GM19023 (cell line): ENCODE results near the gene CWC25.
"Not testable (repeated sequence)": the region's sequence is repeated elsewhere in the genome, so short reads cannot be mapped to it uniquely, and the experiment has no call there.

ENCODE experiments used
- ATAC-seq: cut with Tn5 transposase; IDR thresholded peaks from one replicate; pipeline ENCODE4 v1.9.1; 2021; ENCODE audit warnings: mild to moderate bottlenecking, moderate library complexity; ENCODE audit not compliant: unreplicated experiment

CWC25 gene

DNA sequence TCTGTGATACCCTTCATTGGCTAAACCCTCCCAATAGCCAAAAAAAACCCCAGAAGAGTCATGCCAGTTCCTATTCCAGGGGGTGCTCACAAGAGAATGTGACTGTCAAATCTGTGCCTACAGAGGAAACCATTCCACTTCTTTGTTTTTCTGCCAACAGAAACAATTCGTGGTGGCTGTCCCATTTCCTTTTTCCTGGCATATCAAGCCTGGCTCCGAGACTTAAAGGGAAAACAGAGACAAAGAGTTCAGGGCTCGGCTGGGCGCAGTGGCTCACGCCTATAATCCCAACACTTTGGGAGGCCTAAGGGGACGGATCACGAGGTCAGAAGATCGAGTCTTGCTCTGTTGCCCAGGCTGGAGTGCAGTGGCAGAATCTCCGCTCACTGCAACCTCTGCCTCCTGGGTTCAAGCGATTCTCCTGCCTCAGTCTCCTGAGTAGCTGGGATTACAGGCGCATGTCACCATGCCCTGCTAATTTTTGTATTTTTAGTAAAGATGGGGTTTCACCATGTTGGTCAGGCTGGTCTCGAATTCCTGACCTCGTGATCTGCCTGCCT is 34.9 kb downstream of the CWC25 start:
- ATAC-seq, result not testable (repeated sequence)

DNA sequence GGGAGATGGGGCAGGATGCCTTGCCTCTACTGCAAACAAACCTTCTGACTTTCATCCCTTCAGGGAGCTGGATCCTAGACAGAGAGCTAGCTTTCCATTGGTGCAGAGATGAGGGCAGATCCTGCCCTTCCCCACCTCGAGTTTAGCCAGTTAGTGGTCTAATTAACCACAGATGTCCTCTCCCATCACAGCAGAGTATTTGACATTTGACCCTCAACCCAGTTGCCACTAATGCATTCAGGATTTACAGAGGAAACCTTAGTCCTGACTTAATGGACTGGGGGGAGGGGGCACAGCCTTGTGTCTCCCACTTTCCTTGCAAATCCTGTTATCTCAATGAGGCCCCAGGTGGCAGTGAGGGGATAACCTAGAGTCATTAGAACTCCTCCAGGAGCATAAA is 35.9 kb downstream of the CWC25 start:
- no peak for ATAC-seq

DNA sequence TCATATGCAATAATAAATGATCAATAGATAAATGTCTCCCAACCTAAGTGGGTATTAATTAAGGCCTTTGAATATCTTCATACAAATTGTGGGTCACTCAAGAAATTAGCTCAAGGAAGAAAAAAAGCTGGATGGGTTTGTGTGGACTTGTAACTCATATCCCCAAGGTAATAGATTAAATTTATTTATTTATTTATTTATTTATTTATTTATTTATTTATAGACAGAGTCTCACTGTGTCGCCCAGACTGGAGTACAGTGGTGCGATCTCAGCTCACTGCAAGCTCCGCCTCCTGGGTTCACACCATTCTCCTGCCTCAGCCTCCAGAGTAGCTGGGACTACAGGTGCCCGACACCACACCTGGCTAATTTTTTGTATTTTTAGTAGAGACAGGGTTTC is 37.1 kb downstream of the CWC25 start:
- ATAC-seq, result not testable (repeated sequence)

DNA sequence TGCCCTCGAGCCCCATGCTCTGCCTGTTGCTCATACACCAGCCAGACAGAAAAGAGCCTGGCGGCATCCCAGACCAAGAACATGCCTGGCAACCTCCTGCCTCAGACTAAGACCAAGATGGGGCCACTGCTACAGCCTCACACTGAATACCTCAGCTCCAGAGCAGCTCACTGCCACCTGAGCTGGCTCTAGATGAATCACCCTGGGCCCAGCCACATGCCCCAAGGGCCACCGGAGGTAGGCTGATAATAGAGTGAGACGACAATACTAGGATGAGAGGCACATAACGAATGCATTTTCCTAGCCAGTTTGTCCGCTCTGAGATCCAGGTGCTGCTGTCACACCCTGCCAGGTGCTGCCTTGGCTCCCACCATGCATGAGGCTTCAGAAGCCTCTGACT is 38.7 kb downstream of the CWC25 start:
- no peak for ATAC-seq

DNA sequence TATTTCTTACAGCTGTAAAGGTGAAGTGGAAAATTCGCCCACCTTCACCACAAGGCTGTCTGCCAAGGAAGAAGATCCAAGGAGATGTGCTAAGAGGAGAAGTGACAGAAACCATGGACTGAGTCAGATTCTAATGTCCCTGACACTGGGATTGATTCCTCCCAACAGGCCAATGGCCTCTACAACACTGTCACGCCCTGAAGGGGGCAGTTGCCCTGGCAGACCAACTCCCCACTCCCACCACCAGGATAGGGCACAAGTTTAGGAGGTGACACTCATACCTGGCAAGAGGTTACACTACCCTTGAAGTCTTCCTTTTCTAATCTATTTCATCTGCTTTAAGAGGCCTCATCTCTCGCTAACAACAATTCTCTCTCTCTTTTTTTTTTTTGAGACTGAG is 41.9 kb downstream of the CWC25 start:
- no peak for ATAC-seq

DNA sequence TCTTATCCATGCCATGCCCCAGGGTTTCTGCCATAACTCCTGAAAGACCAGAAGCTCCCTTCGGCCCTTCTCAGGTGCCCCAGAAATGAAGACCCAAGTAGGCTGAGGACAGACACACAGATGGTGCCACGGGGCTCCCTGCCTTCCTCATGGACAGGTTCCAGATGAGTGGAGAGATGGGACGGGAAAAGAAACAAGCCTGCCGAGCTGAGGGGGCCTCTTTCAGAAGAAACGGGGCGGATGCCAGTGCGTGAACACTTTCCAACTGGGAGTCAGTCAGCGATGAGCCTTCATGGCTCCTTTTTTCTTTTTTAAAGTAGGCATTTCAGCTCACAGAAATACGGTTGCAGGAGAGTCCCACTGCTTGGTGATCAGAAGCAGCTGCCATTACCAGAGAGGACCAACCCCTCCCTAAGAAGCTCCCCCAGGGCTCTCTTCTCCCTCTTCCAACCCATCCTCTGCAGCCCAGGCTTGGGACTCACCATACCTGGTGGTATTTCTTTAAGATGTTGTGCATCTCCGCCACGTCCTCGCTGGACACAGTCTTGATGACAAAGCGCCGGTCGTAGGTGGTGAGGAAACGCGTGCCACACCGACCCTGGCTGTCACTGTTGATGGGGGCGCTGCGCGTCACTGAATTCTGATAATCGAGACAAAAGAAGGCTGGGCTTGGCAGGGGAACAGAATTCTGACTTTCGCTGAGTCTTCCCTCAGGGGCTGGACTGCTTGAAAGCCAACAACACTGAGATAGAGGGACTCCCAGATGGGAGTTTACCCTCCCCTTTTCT is 45.0 kb downstream of the CWC25 start:
- no peak for ATAC-seq

DNA sequence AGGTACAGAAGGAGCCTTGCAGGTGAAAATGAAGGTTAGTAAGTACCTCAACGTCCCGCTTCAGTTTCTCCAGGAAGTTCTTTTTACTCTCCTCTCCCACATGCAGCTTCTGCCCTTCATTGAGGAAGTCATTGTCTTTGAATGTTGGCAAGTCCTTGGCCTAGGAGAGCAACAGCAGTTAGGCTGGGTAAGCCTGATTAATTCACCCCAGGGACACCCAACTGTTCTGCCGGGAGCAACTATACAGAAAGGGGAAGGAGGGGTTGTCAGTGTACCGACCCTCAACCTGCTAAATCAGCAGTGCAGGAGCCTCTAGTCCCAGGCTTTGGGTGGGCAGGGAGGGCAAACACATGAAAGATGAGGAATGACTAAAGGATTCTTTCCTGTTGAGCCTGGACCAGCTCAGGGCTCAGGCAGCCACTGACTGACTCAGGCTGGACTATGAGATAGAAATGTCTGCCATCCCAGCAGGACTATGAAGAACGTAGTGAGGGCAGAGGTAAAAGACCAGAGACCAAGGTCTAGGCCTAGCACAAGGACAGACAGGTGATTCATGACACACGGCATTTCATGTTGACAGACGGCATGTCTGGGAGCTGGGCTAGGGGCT is 47.4 kb downstream of the CWC25 start:
- ATAC-seq, result no peak

DNA sequence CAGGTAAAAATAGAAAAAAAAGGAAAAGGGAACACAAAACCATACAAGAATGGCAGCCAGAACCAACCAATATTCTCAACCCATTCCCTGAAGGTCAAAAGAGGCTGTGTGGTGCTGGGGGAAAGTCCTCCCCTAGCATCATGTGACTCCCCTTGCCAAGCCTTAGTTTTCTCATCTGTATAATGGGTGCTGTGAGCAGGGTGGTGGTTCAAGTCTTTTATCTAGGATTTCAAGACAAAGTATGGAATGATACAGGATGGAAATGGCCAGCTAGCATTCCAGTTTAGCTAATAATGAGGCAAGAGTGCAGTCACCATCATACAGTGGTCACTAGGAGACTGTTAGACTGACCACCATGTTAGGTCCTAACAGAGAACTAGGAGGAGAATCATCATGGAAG is 51.9 kb downstream of the CWC25 start:
- ATAC-seq, result no peak

DNA sequence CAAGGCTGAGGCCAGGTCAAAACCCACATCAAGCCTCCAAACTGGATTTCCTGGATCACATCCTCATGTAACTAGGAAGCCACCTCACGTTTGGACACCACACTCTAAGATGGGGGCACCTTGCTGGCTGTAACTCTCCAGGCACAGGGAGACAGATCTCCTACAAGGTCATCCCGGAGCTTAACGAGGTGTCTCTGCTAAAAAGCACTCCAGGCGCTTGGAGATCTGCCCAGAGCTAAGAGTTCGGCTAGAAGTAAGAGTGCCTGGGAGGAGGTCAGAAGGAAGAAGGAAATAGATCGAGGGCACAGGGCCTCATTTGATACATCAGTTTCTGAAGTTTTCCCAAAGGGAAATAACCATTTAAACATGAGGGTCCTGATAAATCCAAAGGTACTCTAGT is 56.7 kb downstream of the CWC25 start:
- ATAC-seq, result no peak

DNA sequence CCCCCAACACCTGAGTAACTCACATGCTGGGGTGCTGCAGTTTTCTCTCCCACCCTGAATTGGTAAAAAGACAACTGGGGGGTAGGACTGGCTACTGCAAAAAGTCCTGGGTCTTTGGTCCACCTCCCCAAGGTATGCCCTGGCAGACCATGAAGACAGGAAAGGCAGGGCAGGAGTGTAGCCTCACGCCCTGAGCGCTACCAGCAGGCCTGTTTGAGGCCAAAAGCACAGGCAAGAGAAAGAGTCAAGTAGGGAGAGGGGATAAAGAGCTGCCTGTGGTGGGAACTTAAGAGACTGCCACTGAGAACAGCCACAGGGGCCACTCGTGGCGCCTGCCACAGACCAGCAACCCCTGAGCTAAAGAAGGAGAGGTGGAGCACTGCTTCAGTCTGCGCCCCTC is 58.8 kb downstream of the CWC25 start:
- ATAC-seq, result no peak

DNA sequence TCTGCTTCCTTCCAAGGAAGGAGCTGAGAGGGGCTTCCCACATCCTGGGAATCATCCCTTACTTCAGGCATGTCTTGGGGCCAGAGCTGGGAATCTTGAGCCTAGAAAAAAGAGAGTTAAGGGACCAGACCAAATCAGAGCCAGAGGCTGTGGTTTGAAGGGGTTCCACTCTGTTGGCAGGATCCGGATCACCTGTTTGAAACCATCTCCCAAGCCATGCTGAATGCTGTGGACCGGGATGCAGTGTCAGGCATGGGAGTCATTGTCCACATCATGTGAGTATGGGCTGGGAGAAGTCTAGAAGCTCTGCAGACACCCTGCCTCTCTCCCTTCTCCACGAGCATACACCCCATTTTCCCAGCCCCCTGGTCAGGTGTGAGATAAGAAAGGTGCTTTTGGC is 62.9 kb downstream of the CWC25 start:
- no peak for ATAC-seq

DNA sequence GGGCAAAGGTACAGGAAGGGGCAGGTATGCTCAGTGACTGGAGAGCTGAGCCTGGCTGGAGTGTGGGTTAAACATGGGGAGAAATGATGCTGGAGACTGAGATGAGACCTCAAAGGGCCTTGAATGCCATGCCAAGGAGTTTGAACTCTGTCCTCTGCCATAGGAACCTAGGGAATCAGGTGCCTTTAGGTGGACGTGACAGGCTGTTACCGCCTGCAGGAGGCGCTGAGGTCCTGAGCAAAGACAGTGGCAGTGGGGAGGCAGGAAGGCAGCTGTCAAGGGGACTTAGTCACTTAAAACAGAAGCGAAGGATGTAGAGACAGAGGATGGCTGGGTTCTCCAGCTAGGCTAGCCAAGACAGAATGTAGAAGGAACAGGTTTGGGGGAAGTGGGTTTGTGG is 63.5 kb downstream of the CWC25 start:
- ATAC-seq, result no peak

DNA sequence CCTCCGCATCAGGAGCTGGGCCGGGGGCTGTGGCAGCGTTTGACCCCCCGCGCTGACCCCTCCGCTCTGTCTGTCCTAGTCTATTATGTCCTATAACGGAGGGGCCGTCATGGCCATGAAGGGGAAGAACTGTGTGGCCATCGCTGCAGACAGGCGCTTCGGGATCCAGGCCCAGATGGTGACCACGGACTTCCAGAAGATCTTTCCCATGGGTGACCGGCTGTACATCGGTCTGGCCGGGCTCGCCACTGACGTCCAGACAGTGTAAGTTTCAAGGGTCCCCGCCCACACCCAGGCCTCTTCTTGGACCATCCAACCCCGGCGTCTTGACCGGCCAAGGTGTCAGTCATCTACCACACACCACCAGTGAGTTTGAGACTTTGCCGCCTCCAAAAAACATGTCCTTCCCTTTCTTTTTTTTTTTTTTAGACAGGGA is 72.0 kb downstream of the CWC25 start:
- no peak for ATAC-seq

DNA sequence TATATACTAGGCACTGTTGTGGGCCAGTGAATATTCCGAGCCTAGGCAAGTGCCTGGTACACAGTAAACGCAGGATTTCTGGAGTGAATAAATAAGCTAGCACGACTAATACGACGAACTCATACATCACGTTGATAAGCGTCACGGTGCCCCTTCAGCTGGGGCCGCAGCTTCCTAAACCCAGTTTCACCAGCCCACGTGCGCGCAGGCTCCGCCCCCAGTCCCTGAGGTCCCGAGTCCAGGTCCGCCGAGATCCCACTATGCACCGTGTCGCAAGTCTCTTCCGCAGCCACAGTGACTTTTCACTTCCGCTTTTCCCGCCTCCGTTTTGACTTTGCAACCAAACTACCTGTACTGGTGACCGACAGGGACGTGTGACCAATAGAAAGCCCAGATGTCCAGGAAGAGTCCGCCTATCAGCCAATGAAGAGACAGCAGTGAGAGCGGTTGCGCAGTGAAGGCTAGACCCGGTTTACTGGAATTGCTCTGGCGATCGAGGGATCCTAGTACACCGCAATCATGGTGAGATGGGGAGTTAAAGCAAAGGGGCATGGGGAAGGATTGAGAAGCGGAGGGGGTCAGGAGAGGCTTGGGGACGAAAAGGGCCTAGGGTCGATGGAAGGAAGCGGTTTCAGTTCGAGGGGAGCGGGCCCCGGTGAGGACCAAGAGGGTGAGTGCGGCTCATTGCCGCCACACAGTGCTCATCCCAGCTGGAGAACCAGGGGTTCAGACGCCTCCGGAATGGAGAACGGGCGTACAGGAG is 72.6 kb downstream of the CWC25 start, which contains the start of gene PSMB3:
PSMB3 (plus strand) TSS at position 434 of the 763 bp plus-strand sequence; CDS start at position 520, 86 bp downstream.
- ATAC-seq, result peak; percentile 90

DNA sequence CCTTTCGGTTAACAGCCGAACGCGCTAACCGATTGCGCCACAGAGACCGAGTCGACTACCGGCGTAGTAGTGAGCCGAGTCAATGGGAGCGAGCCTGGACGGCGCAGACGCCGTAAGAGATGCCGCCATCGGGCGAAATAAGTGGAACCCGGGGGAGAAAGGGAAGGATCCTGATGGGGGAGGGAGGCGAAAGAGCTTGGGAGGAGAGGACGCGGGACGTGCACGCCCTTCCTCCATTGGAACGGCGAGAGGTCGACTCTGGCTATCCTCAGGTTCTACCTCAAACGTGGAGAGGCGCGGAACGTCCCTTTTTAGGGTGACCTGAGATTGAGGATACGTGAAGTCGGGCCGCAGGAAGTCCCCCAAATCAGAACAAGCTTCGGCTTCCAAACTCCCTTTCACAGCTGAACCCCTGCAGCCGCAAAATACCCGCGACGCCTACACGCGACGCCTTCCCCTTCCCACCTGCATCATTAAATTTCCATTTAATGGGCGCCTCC is 73.3 kb downstream of the CWC25 start:
- peak; percentile 7 for ATAC-seq

DNA sequence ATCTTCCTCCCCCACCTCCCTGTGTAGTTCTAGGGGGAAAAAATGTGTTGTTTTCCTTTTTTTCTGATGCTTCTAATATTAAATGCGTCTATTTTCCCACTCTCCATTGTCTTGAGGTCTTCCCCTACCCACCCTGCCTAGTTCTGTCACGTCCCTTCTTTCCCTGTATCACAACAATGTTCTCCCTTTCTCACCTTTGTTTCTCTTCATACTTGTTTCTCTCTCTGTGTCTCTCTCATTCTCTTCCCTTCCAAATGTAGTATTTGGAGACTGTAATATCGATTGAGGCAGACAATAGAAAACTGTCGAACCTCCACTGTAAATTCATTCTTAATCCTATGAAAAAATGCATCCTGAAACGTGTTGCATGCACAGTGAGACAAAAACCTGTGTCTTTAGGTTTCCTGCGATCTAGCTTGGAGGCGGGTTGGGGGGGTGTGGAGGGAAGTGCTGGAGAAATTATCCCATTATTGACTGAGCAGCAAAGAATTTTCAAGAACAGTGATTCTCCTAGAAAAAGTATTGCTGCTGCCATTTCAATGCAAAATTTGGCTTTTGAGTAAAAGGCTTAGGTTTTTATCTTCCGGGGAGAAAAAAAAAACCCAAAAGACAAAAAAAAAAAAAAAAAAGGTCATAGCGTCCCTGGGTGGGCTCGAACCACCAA is 73.8 kb downstream of the CWC25 start:
- ATAC-seq, result no peak
